Activated CD4-positive, alpha-beta memory T cell treated with anti-CD3 and anti-CD28 coated beads, Interleukin-2, amount 10 ng/mL, durations not matched to agents 7 days and 5 days (primary cell): ENCODE measurements around the gene DDX39B. TPM values are rescaled to one million over a fixed set of nuclear protein-coding genes. Genes with fewer than 3 reads are reported as not detected.

Source experiments
- CTCF ChIA-PET: fragments of 350-600 bp; sonication (Branson Sonifier 250); formaldehyde crosslinking; loops from one replicate; lab custom pipeline; 2021; ENCODE audit warnings: antibody characterized with exemption, inconsistent platforms; lab: Charles Lee
- POLR2A ChIA-PET: fragments of 350-600 bp; sonication (Branson Sonifier 250); formaldehyde crosslinking; loops from one replicate; lab custom pipeline; 2021; ENCODE audit warnings: antibody characterized with exemption; lab: Charles Lee
- DNase-seq: peaks from one replicate; pipeline ENCODE4 v3.0.0-alpha.2; 2020
- H3K27ac Mint-ChIP-seq: one replicate; pipeline ENCODE4 v1.8.0; 2021; ENCODE audit warnings: mild to moderate bottlenecking, mixed read lengths
- H3K27me3 Mint-ChIP-seq: one replicate; pipeline ENCODE4 v1.8.0; 2021; ENCODE audit warnings: mixed read lengths
- H3K36me3 Mint-ChIP-seq: one replicate; pipeline ENCODE4 v1.8.0; 2021; ENCODE audit warnings: low read depth, mixed read lengths
- H3K4me1 Mint-ChIP-seq: one replicate; pipeline ENCODE4 v1.8.0; 2021; ENCODE audit warnings: mixed read lengths
- H3K4me3 Mint-ChIP-seq: one replicate; pipeline ENCODE4 v1.8.0; 2021; ENCODE audit warnings: mild to moderate bottlenecking, mixed read lengths
- H3K9me3 Mint-ChIP-seq: one replicate; pipeline ENCODE4 v1.8.0; 2021; ENCODE audit warnings: mixed read lengths
- total RNA-seq, 2 experiments: library from RNA; stranded (reverse); gene quantifications; one replicate each; pipeline ENCODE4 v1.2.3, GENCODE V29; 2021

DDX39B gene
- total RNA-seq, 2 experiments from 2014 or later = 427 to 434 TPM

GRCh38 chr6:31545291-31545690 is 3.5 kb upstream of the DDX39B start:
- H3K4me3 Mint-ChIP-seq = no peak overlapping the region
- no peak overlapping the region for H3K27ac Mint-ChIP-seq
- H3K9me3 Mint-ChIP-seq = no peaks in the 10 kb centered on the region
- H3K36me3 Mint-ChIP-seq = peaks cover 19% of the 10 kb centered on the region
- H3K27me3 Mint-ChIP-seq = no peaks in the 10 kb centered on the region
- H3K4me1 Mint-ChIP-seq = peaks cover 53% of the 10 kb centered on the region
- DNase-seq = no peak
- CTCF ChIA-PET = interaction anchor here (16.5 to 24.6 kb wide), 2 partner anchors 36 to 53 kb away, joined by 400 to 751 read pairs; partner anchors contain the start of genes LST1, LTB, NCR3 and TNF
- POLR2A ChIA-PET = interaction anchor here (1.2 to 9.9 kb wide), 3 partner anchors 34 to 51 kb away, joined by 3 to 267 read pairs (median 145); partner anchors contain the start of genes LST1, LTB, NCR3 and TNF

DNA sequence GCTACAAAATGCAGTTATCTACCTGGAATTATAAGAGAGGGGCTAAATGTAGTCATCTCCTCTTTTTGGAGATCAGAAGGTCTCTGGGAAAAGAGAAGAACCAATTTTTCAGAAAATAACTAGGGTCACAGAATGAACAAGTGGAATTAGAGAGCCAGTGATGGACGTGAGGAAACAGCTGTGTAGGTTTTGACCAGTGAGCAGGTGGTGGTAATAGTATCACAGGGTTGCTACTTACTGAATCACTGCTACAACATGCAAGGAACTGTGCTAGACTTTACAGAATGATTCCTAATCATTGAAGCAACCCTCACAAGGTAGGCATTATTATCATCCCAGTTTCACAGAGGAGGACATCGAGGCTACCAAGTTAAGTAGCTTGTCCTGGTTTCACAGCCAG is 2.9 kb upstream of the DDX39B start:
- Mint-ChIP-seq H3K4me1 (peaks cover 56% of the 10 kb centered on the region), H3K4me3 (no peak overlapping the region), H3K27me3 (no peaks in the 10 kb centered on the region), H3K9me3 (no peaks in the 10 kb centered on the region), H3K36me3 (peaks cover 23% of the 10 kb centered on the region), H3K27ac (no peak overlapping the region)
- CTCF ChIA-PET = interaction anchor here (1.0 to 24.6 kb wide), 3 partner anchors 37 to 116 kb away, joined by 3 to 751 read pairs (median 400); partner anchors contain the start of genes C6orf47, LST1, LTB and NCR3
- no peak for DNase-seq
- POLR2A ChIA-PET = interaction anchor here (1.2 to 9.9 kb wide), 5 partner anchors 34 to 51 kb away, joined by 3 to 267 read pairs (median 145); partner anchors contain the start of genes LST1, LTB, NCR3 and TNF

DNA sequence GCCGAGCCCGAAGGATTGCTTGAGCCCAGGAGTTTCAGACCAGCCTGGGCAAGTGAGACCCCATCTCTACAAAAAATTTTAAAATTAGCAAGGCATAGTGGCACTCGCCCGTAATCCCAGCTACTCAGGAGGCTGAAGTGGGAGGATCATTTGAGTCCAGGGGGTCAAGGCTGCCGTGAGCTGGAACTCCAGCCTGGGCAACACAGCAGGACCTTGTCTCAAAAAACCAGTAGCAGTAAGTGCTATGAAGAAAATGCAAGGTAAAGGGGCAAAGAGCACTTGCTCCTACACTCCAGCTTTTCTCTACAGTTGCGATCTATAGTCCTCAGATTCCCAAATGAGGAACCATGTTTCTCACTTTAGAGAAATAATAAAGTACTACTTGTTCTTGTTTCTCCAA is 1.8 kb upstream of the DDX39B start:
- POLR2A ChIA-PET = interaction anchor here (1.2 to 7.3 kb wide), 7 partner anchors 16 to 283 kb away, joined by 3 to 162 read pairs (median 7); partner anchors contain the start of genes LTB and TNF
- Mint-ChIP-seq H3K4me1 (peaks cover 58% of the 10 kb centered on the region), H3K36me3 (peaks cover 29% of the 10 kb centered on the region), H3K4me3 (no peak overlapping the region), H3K9me3 (no peaks in the 10 kb centered on the region), H3K27ac (no peak overlapping the region), H3K27me3 (no peaks in the 10 kb centered on the region)
- CTCF ChIA-PET = interaction anchor here (1.0 to 24.6 kb wide), 4 partner anchors 8 to 117 kb away, joined by 3 to 751 read pairs (median 210); partner anchors contain the start of genes C6orf47, LST1, LTB and NCR3
- no peak for DNase-seq

- POLR2A ChIA-PET = interaction anchor here (0.8 to 7.3 kb wide), 47 partner anchors 9 to 1431 kb away, joined by 3 to 164 read pairs (median 6); partner anchors contain the start of genes ABHD16A, BAG6, C6orf47 and CLIC1
- no peaks in the 10 kb centered on the region for H3K9me3 Mint-ChIP-seq
- H3K4me3 Mint-ChIP-seq = peak overlapping the region; percentile 89
- peaks cover 45% of the 10 kb centered on the region for H3K36me3 Mint-ChIP-seq
- CTCF ChIA-PET = interaction anchor here (0.8 to 24.6 kb wide), 18 partner anchors 10 to 418 kb away, joined by 3 to 751 read pairs (median 4); partner anchors contain the start of genes BAG6, HSPA1A, HSPA1B and HSPA1L
- peaks cover 52% of the 10 kb centered on the region for H3K4me1 Mint-ChIP-seq
- H3K27ac Mint-ChIP-seq = peak overlapping the region; percentile 75
- H3K27me3 Mint-ChIP-seq = no peaks in the 10 kb centered on the region
- peak; percentile 77 for DNase-seq
Measured at GRCh38 chr6:31541059-31541657, 645 bp downstream of the DDX39B start.

GRCh38 chr6:31540640-31541039 is 1.2 kb downstream of the DDX39B start:
- Mint-ChIP-seq H3K27ac (peak overlapping the region; percentile 78), H3K9me3 (no peaks in the 10 kb centered on the region), H3K36me3 (peaks cover 50% of the 10 kb centered on the region), H3K4me1 (peaks cover 53% of the 10 kb centered on the region), H3K27me3 (no peaks in the 10 kb centered on the region), H3K4me3 (peak overlapping the region; percentile 89)
- ChIA-PET POLR2A (interaction anchor here (0.9 to 7.3 kb wide), 30 partner anchors 9 to 357 kb away, joined by 3 to 164 read pairs (median 8); partner anchors contain the start of genes ABHD16A, BAG6, CLIC1 and CSNK2B), CTCF (interaction anchor here (1.4 to 24.6 kb wide), 7 partner anchors 11 to 419 kb away, joined by 3 to 751 read pairs (median 19); partner anchors contain the start of genes LST1, LTB, MICB and NCR3)
- DNase-seq = no peak

DNA sequence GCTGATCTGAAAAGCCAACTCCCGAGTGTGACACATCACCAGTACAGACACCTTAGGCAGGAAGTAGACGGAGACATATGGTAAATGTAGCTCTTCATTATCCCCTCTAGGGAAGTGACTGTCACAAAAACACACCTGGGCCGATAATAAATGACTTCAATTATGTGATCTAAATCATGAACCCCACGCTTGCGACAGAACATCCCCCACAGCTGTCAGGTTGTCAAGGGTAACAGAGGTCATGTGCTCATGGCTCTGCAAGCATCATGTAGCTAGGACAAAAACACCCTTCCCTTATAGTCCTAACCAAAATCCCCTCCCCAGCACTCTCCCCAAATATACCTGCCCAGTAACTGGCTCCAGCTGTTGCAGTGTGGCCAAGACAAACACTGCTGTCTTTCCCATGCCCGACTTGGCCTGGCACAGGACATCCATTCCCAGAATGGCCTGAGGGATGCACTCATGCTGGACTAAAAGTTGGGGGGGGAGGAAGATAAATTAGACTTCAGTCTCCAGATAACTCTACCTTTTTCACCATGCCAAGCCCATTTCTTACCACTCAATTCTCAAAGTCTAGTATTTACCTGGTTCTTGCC is 2.9 kb downstream of the DDX39B start:
- Mint-ChIP-seq H3K27ac (peak overlapping the region; percentile 22), H3K4me1 (peaks cover 64% of the 10 kb centered on the region), H3K36me3 (peaks cover 67% of the 10 kb centered on the region), H3K4me3 (peak overlapping the region; percentile 89), H3K9me3 (no peaks in the 10 kb centered on the region), H3K27me3 (no peaks in the 10 kb centered on the region)
- CTCF ChIA-PET = interaction anchor here (1.2 to 24.6 kb wide), 4 partner anchors 43 to 138 kb away, joined by 3 to 751 read pairs (median 206); partner anchors contain the start of genes LST1, LTB, NCR3 and TNF
- DNase-seq = no peak
- POLR2A ChIA-PET = interaction anchor here (0.6 to 7.3 kb wide), 8 partner anchors 9 to 420 kb away, joined by 3 to 164 read pairs (median 3); partner anchors contain the start of genes LTB, MICB, NCR3 and NELFE

DNA sequence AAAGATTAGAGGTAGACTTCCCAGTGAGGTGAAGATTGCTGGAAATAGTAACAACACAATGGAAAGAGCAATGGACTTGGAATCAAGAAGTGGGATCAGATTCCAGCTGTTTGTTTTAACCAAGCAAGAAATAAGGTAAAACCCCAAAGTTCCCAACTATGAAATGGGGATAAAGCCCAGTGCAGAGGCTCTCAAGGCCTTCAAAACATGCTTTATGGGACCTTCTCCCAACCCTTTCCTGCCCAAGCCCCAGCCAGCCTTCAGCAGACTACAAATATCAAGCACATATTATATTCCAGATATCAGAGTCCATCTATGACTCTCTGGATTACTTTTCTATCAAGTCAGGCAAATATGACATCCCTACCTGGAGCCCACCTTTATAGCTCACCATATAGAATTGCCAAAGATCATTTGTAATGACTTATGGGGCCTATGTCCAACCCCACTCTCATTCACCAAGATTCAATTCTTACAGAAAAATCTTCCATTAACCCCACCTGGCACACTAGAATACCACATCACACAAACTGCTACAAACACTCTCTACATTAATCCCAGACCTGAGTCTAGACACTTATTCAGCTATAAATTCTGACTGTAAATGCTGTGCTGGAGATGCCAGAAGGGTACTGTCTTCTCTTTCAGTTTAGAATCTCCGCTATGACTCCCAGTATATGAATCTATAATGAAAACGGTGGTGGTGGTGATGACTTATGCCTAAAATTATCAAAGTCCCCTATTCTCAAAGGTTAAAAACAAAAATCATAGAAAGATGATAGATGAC is 6.1 kb downstream of the DDX39B start:
- CTCF ChIA-PET = interaction anchor here (0.7 to 1.3 kb wide), 3 partner anchors 11 to 62 kb away, joined by 3 to 4 read pairs (median 3); no protein-coding TSS in a partner anchor
- H3K27ac Mint-ChIP-seq = no peak overlapping the region
- peaks cover 65% of the 10 kb centered on the region for H3K4me1 Mint-ChIP-seq
- no peaks in the 10 kb centered on the region for H3K9me3 Mint-ChIP-seq
- peaks cover 86% of the 10 kb centered on the region for H3K36me3 Mint-ChIP-seq
- POLR2A ChIA-PET = interaction anchor here (1.0 to 1.7 kb wide), 4 partner anchors 39 to 117 kb away, joined by 3 to 5 read pairs (median 4); partner anchors contain the start of gene BAG6
- DNase-seq = no peak
- H3K27me3 Mint-ChIP-seq = no peaks in the 10 kb centered on the region
- H3K4me3 Mint-ChIP-seq = no peak overlapping the region

DNA sequence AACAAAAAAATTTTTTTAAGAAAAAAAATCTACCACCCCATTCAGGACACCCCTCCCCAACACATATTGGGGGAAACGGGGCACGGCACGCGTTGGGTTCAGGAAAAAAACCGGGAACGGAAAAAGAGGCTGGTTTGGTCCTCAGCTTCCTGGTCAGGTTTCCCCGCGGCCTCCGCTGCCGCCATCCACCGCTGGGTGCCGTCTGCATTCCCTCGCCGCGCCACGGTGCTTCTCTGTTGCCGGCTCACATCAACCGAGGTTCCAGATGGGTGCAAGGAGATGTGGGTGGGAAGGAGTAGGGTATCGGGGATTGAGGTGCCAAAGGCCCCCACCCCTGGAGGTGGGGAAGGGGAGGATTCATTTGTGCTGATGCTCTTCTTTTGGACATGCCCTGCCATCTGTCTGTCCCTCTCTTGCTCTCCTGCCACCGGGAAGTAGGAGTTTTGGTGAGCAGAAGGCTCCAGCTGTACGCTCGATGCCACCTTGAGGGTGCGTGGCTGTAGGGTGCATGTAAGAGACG is 7.2 kb downstream of the DDX39B start:
- no peak for DNase-seq
- H3K36me3 Mint-ChIP-seq = peaks cover 86% of the 10 kb centered on the region
- no peak overlapping the region for H3K4me3 Mint-ChIP-seq
- H3K9me3 Mint-ChIP-seq = no peaks in the 10 kb centered on the region
- H3K27ac Mint-ChIP-seq = no peak overlapping the region
- ChIA-PET CTCF (no interaction called here), POLR2A (interaction anchor here (1.0 to 1.7 kb wide), 3 partner anchors 9 to 168 kb away, joined by 3 to 5 read pairs (median 3); partner anchors contain the start of gene ABHD16A)
- no peaks in the 10 kb centered on the region for H3K27me3 Mint-ChIP-seq
- peaks cover 59% of the 10 kb centered on the region for H3K4me1 Mint-ChIP-seq

DNA sequence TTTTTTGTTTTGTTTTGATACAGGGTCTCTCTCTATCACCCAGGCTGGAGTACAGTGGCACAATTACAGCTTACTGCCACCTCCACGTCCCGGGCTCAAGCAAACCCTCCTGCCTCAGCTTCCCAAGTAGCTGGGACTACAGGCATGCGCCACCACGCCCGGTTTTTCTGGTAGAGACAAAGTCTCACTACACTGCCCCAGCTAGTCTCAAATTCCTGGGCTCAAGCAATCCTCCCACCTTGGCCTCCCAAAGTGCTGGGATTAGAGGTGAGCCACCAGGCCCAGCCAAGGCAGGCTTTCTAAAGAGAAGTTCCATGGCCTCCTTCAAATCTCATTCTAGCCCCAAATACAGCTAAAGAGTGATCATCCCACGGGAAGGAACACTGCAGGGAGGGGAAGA is 7.8 kb downstream of the DDX39B start:
- Mint-ChIP-seq H3K4me3 (no peak overlapping the region), H3K9me3 (no peaks in the 10 kb centered on the region), H3K27me3 (no peaks in the 10 kb centered on the region), H3K27ac (no peak overlapping the region), H3K36me3 (peaks cover 82% of the 10 kb centered on the region), H3K4me1 (peaks cover 53% of the 10 kb centered on the region)
- ChIA-PET POLR2A (interaction anchor here (1.0 to 1.7 kb wide), 4 partner anchors 9 to 169 kb away, joined by 3 to 5 read pairs (median 4); partner anchors contain the start of gene ABHD16A), CTCF (no interaction called here)
- DNase-seq = no peak

DNA sequence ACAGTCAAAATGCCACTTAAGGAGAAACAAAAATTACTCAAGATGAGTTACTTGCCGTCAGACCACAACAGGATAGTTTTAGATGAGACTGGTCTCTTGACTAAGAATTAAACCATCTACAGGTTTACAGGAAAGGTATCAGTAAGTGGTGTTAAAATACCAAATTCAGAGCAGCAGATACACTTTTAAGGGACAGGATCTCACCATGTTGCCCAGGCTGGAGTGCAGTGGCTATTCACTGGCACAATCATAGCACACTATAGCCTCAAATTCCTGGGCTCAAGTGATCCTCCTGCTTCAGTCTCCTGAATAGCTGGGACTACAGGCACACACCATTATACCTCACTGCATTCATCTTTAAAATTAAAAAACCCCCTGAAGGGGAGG is 8.4 kb downstream of the DDX39B start:
- ChIA-PET CTCF (no interaction called here), POLR2A (interaction anchor here (1.0 to 1.4 kb wide), 3 partner anchors 8 to 169 kb away, joined by 3 to 4 read pairs (median 3); partner anchors contain the start of gene ABHD16A)
- Mint-ChIP-seq H3K4me1 (peaks cover 48% of the 10 kb centered on the region), H3K27ac (no peak overlapping the region), H3K27me3 (no peaks in the 10 kb centered on the region), H3K36me3 (peaks cover 76% of the 10 kb centered on the region), H3K4me3 (no peak overlapping the region), H3K9me3 (no peaks in the 10 kb centered on the region)
- no peak for DNase-seq

DNA sequence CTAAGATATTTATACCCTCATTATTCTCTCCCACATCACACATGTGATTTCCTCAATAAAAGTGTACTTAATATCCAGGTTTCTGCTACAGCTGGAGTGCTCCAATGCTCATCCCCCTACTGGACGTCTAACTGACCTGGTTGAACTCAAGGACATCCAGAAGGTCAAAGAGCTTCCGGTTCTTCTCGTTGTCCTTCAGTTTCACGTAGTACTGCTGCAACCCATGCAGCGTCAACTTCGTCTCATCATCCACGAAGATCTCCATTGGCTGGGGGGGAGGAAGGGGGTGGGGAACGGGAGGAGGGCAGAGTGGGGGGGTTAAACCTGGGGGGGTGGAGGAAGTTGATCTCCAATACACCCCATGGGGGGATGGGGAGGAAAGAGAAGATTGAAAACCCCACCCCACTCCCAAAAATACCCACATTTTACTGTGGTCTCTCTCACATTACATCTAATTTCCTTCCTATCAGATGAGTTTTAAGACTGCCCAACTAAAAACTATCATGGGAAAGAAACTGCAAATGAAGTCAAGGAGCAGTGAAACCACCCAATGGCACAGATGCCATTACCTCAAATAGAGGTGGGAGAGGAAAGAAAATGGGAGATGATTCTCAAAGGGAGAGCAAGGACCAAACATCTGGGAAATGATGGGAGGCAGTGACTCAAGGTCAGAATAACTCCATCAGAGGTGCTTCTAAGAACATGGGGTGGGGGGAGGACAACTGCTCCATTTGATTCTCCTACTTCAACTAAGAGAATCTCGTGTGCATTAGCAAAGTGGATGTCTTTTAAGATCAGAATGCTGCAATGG is 9.0 kb downstream of the DDX39B start:
- peaks cover 72% of the 10 kb centered on the region for H3K36me3 Mint-ChIP-seq
- ChIA-PET POLR2A (interaction anchor here (1.0 to 2.3 kb wide), 4 partner anchors 8 to 170 kb away, joined by 3 to 18 read pairs (median 4); partner anchors contain the start of genes ABHD16A and DDX39B), CTCF (interaction anchor here (0.8 to 1.6 kb wide), 3 partner anchors 38 to 90 kb away, joined by 3 to 5 read pairs (median 5); no protein-coding TSS in a partner anchor)
- H3K27ac Mint-ChIP-seq = no peak overlapping the region
- no peak overlapping the region for H3K4me3 Mint-ChIP-seq
- no peaks in the 10 kb centered on the region for H3K27me3 Mint-ChIP-seq
- H3K9me3 Mint-ChIP-seq = no peaks in the 10 kb centered on the region
- no peak for DNase-seq
- peaks cover 45% of the 10 kb centered on the region for H3K4me1 Mint-ChIP-seq
